ENCODE measurements around the gene YIPF4. TPM values are rescaled to one million over a fixed set of nuclear protein-coding genes. Genes with fewer than 3 reads are reported as not detected.

Gene YIPF4
- total RNA-seq (2022; extraction: Qiagen RNA extraction; ENCODE audit: low read depth), result 45.6 to 57.7 TPM (median 53.7 TPM) in 5 replicates

GRCh38 chr2:32277674-32278477 is at the start of gene YIPF4:
Gene YIPF4, plus strand, starts transcription at chr2:32277904. Its CDS starts 252 bp downstream, at chr2:32278156.

DNA sequence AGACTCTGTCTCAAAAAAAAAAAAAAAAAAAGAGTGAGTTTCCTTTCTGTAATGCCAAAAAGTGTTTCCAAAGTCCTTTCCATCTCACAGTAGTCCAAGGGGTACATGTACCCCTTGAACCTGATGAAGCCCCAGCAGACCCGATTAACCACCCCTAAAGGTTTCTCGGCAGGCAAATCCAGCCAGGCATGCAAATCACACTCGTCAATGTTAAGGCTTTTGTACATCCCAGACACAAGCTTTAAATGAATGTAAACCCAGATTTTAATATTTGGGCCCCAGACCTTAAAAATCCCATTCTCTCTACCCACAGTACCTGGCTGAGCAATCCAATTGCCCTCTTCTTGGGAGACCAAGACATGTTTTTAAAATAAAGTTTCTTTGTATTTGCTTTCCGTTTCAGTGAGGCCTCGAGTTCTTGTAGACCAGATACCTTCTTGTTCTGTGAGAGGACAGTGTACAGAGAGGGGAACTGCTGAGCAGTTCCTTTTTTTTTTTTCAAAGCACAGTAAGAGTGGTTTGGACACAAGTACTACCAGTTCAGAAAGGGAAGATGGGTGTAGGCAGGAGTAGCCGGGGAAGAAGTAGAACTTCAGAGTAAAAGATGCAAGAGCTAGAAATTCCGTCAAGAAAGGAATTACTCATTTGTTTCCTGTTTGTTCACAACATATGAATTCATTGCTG is 13.1 kb upstream of the YIPF4 start, which contains the start of gene NLRC4:
Gene NLRC4, minus strand, starts transcription at position 465 of the 684 bp plus-strand sequence. CDS start 8,111 bp downstream, outside the sequence.

DNA sequence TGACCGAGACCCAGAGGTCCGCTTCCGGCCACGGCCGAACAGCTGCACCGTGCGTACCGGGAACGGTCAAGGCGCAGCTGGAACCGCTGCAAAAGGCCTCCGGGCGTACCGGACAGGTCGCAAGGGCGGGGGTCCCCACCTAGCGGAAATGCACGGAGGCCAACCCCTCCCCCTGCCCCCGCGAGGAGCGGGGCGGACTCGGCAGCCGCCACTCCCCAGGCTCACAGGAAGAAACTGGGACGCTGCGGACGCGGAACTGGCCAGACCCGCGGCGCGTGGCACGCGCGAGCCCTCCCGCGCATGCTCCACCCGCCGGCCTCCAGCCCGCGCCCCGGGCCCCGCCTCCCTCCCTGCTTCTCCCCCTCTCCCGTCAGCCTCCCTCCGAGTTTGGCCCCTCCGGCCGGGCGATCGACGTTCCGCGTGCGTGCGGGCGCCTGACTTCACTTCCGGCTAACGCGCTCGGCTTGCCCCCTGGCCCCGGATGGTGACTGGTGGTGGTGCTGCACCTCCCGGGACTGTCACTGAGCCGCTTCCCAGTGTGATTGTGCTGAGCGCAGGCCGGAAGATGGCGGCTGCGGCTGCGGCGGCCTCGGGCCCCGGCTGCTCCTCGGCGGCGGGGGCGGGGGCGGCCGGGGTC is 79.1 kb downstream of the YIPF4 start, which contains the start of gene BIRC6:
Gene BIRC6, plus strand, starts transcription at position 343 of the 637 bp plus-strand sequence. Its CDS starts 139 bp downstream, at position 482.

Other genes starting within 250 kb of the YIPF4 start
- gene DPY30, start 238.1 kb upstream of the YIPF4 start, total RNA-seq (2022; extraction: Qiagen RNA extraction; ENCODE audit: low read depth), result 102 to 113 TPM (median 108 TPM) in 5 replicates
- 10.7 to 17.9 TPM (median 14.2 TPM) in 5 replicates for gene SPAST, start 214.3 kb upstream of the YIPF4 start, total RNA-seq (2022; extraction: Qiagen RNA extraction; ENCODE audit: low read depth)
- 15.7 to 19.0 TPM (median 17.3 TPM) in 5 replicates for gene SLC30A6, start 112.0 kb upstream of the YIPF4 start, total RNA-seq (2022; extraction: Qiagen RNA extraction; ENCODE audit: low read depth)
- not detected in 5 replicates for gene NLRC4, start 13.0 kb upstream of the YIPF4 start, total RNA-seq (2022; extraction: Qiagen RNA extraction; ENCODE audit: low read depth)
- gene BIRC6, start 79.1 kb downstream of the YIPF4 start, total RNA-seq (2022; extraction: Qiagen RNA extraction; ENCODE audit: low read depth), result 31.9 to 45.2 TPM (median 32.5 TPM) in 5 replicates

Measured in A549 treated with CpdA at 1 μM for 4 hours (cell line).